Adrenal gland (tissue), 12 donors: ENCODE data around the gene NIPAL3. TPM values are rescaled to one million over a fixed set of nuclear protein-coding genes. Genes with fewer than 3 reads are reported as not detected.

Experiments used
- DNase-seq, 7 donors: peaks; one replicate each; pipeline ENCODE4 v3.0.0-alpha.2; 2019 to 2020
- H3K27ac ChIP-seq, 5 donors: fragments of 200-600 bp; sonication (generic) in 4 of 5; 1 replicate in 3 of 5; 2 replicates in 2 of 5; pipeline versions ENCODE4 v1.5.1 to v1.8.0; 2016 to 2020; ENCODE audit warnings: mild to moderate bottlenecking in 1 of 5
- H3K27me3 ChIP-seq: fragments of 200-600 bp; 2 replicates; pipeline ENCODE4 v1.8.0; 2021
- H3K36me3 ChIP-seq, 2 donors: fragments of 200-600 bp; replicated peaks in 1 of 2; 1 replicate in 1 of 2; 2 replicates in 1 of 2; pipeline versions ENCODE4 v1.5.1 to v1.8.0; 2018 to 2022
- H3K4me1 ChIP-seq, 2 donors: fragments of 200-600 bp; replicated peaks in 1 of 2; 1 replicate in 1 of 2; 2 replicates in 1 of 2; pipeline versions ENCODE4 v1.5.1 to v1.8.0; 2018 to 2021
- H3K4me3 ChIP-seq, 4 donors: fragments of 200-600 bp; sonication (generic) in 3 of 4; one replicate each; pipeline ENCODE4 v1.5.1; 2016 to 2018
- H3K9me3 ChIP-seq, 3 donors: fragments of 200-600 bp; sonication (generic) in 1 of 3; replicated peaks in 1 of 3; 1 replicate in 2 of 3; 2 replicates in 1 of 3; pipeline versions ENCODE4 v1.5.1 to v1.8.0; 2016 to 2021
- CTCF ChIP-seq, 6 experiments: fragments of 450-650 bp in 4 of 6; fragments of 200-600 bp in 2 of 6; sonication (generic) in 1 of 6; IDR thresholded peaks; 1 replicate in 5 of 6; 2 replicates in 1 of 6; pipeline versions ENCODE4 v1.5.1 to v1.8.0; 2016 to 2021; ENCODE audit warnings: antibody characterized with exemption in 6 of 6, mild to moderate bottlenecking in 2 of 6, moderate library complexity in 1 of 6
- POLR2A ChIP-seq, 2 donors: fragments of 450-650 bp; IDR thresholded peaks; one replicate each; pipeline ENCODE4 v1.6.1; 2017; ENCODE audit warnings: antibody characterized with exemption in 2 of 2, mild to moderate bottlenecking in 2 of 2, moderate library complexity in 1 of 2
- WGBS, 4 donors: extraction: QIAGEN DNeasy Blood & Tissue Kit in 2 of 4; methylation state at CpG; one replicate each; pipeline versions ENCODE4 v1.1.5 to v1.1.7; 2013 to 2017; 5-methylcytosine and 5-hydroxymethylcytosine counted together
- intact Hi-C, 2 donors: fragments of 100-400 bp; cut with DNase I; formaldehyde crosslinking; loops; one replicate each; pipeline versions ENCODE4 v1.14.1 to v1.15.0; 2022 to 2023
- polyA plus RNA-seq, 3 donors: library from polyadenylated mRNA; stranded (reverse); fragments of 200-250 nt in 2 of 3; fragments of 350-450 nt in 1 of 3; fragmentation: Illumina TruSeq in 1 of 3; extraction: RNeasy Lipid Tissue Mini Kit (QIAGEN cat#74804) in 1 of 3; gene quantifications; one replicate each; pipeline ENCODE4 v1.2.3, GENCODE V29; 2013 to 2014
- total RNA-seq, 9 donors: library from RNA; depleted of rRNA in 4 of 9; stranded (reverse); fragments of >200 nt in 4 of 9; fragments of 120-200 nt in 1 of 9; fragmentation: NEBNext Ultra II Directional in 1 of 9; extraction: Animal tissue kit (Norgen Biotek cat#: 25700) in 1 of 9; gene quantifications; one replicate each; pipeline versions ENCODE4 v1.1.0 to v1.2.4, GENCODE V29; 2013 to 2023
- donor health status: healthy with polysubstance abuse.
- donor health status: Bipolar disorder and iron deficiency.
- donor health status: DM: yes; HTN: yes; CAD: no.
- donor health status: DM: no; HTN: no; CAD: no.
- donor health status: DM: no; HTN: no; CAD: no.
- donor health status: DM: yes; HTN: yes; CAD: no.

The NIPAL3 gene
- total and polyA plus RNA-seq, 12 donors, result 5.6 to 88.4 (median 28.0) TPM

GRCh38 chr1:24369801-24370200 is 45.8 kb upstream of the NIPAL3 start:
- intact Hi-C loops, result no loop called here
- H3K27ac ChIP-seq, result no peak overlapping the region
- WGBS, 4 donors, result 91 to 96% (median 93%) methylated on average over 4 of the region's 4 CpGs

DNA sequence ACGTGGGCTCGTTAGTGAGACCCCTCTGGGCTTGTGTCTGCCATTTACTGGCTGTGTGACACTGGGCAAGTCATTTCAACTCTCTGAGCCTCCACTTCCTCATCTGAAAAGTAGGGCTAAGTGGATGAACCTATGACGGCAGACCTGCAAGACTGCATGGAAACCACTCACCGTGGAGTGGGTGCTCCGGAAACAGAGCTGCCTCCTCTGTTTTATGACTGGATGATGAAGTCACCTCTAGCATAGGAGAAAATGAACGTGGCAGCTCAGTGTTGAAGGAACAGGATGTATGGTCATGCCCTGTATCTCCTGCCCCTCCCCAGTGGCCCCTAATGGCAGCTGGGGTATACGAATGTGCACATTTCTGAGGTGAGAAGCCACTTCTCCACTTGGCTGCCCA is 42.6 kb upstream of the NIPAL3 start:
- Histone ChIP-seq H3K4me3 (no peak overlapping the region), H3K9me3 (no peaks in the 10 kb centered on the region), H3K36me3 (no peaks in the 10 kb centered on the region), H3K27me3 (no peaks in the 10 kb centered on the region), H3K4me1 (no peaks in the 10 kb centered on the region), H3K27ac (no peak overlapping the region)
- TF ChIP-seq POLR2A (IDR thresholded peaks at IDR 0.05) (no peak), CTCF (IDR thresholded peaks at IDR 0.05) (no peak)
- 89 to 93% (median 91%) methylated on average over 6 to 7 of the region's 7 CpGs for WGBS, 4 donors
- no peak for DNase-seq
- intact Hi-C loops, result no loop called here

More at GRCh38 chr1:24369801-24370200, 45.8 kb upstream of the NIPAL3 start:
- Histone ChIP-seq H3K36me3 (no peaks in the 10 kb centered on the region), H3K27me3 (no peaks in the 10 kb centered on the region), H3K4me1 (peaks cover 0 to 7% of the 10 kb centered on the region in 2 donors), H3K4me3 (no peak overlapping the region), H3K9me3 (no peaks in the 10 kb centered on the region)
- TF ChIP-seq CTCF (IDR thresholded peaks at IDR 0.05) (no peak), POLR2A (IDR thresholded peaks at IDR 0.05) (no peak)
- no peak for DNase-seq

DNA sequence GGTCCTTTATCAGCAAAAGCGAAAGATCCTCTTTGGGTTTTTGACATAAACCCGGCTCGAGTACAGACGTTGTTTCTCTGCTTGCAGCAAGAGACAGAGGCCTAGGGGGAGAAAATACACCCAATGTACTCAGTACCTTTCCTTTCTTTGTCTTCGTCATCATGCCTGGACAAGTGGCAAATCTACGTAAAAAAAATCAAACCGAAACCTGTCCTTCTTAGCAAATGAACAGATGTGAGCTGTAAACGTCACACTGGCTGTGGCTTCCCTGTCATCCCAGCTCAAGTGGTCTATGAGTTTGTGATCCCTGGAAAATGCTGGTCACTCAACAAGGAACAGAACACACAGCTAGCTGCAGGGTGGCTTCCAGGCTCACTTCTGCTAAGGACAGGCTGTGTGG is 41.9 kb upstream of the NIPAL3 start:
- intact Hi-C loops, result no loop called here
- DNase-seq, result no peak
- no peaks in the 10 kb centered on the region for H3K27me3 ChIP-seq
- H3K4me3 ChIP-seq, result no peak overlapping the region
- H3K27ac ChIP-seq, result no peak overlapping the region
- no peaks in the 10 kb centered on the region for H3K4me1 ChIP-seq
- 89 to 93% (median 92%) methylated on average over 8 of the region's 8 CpGs for WGBS, 4 donors
- H3K36me3 ChIP-seq, result no peaks in the 10 kb centered on the region
- no peaks in the 10 kb centered on the region for H3K9me3 ChIP-seq
- TF ChIP-seq CTCF (IDR thresholded peaks at IDR 0.05), result no peak
- no peak for TF ChIP-seq POLR2A (IDR thresholded peaks at IDR 0.05)

DNA sequence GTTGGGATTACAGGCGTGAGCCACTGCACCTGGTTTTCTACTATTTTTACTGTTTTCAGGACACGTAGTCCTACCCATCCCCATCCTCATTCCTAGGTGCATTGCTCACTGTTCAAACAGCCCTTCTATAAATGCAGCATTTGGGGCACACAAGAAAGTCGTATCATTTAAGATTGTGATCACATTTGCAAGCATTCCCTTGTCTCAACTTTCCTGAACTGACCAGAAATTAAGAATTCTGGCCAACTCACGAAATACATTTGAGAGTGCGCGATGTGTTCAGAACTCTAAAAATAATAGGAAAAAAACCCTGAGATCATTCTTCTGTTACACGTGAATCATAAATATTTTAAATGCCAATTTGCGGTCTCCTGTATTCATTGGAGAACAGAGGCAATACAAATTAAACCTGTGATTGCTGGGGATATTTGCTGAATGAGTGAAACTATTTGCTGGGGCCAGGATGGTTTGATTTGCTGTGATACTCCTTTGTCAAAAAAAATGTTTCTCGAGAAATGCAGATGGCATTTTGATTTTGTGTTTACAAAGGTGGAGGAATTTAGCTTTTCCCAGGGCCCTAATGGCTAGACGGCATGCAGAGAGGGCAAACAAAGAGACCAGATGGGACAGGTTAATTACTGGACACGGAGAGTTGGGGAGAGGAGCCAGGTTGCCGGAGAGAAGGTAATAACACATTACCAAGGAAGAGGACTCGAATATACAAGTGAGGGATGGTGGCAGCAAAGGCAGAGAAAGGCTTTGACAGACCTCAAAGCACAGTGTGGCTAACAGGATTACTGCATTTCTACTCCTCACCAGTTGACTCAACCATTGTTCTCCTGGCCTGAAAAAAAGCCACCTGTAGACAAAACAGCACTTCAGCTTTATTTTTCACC is 40.5 kb upstream of the NIPAL3 start:
- Histone ChIP-seq H3K4me3 (no peak overlapping the region), H3K27me3 (no peaks in the 10 kb centered on the region), H3K27ac (no peak overlapping the region), H3K9me3 (no peaks in the 10 kb centered on the region), H3K4me1 (no peaks in the 10 kb centered on the region), H3K36me3 (no peaks in the 10 kb centered on the region)
- 89 to 92% (median 91%) methylated on average over 13 of the region's 13 CpGs for WGBS, 4 donors
- no peak for DNase-seq
- intact Hi-C loops, result no loop called here
- TF ChIP-seq CTCF (IDR thresholded peaks at IDR 0.05), result no peak
- TF ChIP-seq POLR2A (IDR thresholded peaks at IDR 0.05), result no peak
